ENCODE measurements around the gene PIGS. TPM values are rescaled to one million over a fixed set of nuclear protein-coding genes. Genes with fewer than 3 reads are reported as not detected.

Gene PIGS
- polyA plus RNA-seq, 1 of the 3 experiments (the other 2 are of a cell fraction), result 78.5 TPM

DNA sequence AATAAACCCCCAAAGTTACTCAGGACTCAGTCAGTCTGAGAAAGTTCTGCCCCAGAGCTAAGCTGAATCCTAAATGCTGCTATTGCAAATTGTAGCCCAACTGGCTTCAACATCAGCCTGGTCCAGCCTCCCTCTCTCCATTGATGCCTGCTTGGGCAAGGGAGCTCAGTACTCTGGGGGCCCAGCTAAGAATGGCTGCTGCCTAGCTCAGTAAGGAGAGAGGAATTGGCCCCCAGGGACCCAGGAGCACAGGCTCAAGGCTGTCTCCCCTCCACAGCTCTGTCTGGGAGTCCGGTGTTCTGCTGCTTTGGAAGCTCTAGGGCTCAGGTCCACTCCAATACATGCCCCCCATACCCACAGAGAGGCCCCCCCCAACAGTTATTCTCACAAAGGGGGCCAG is 20.5 kb downstream of the PIGS start:
- no peak for DNase-seq
- no peak overlapping the region for H3K27ac ChIP-seq (ENCODE audit: low read depth in 2 of 2, low read length in 1 of 2)
- TF ChIP-seq GATA2 (CRISPR knock-in tag; IDR thresholded peaks at IDR 0.05) (no peak), TAF1 (IDR thresholded peaks at IDR 0.05; ENCODE audit: borderline replicate concordance, low read depth, low read length) (no peak), NRF1 (IDR thresholded peaks at IDR 0.05; ENCODE audit: low read depth, low read length) (no peak)
- TF ChIP-seq, protein P1, sequence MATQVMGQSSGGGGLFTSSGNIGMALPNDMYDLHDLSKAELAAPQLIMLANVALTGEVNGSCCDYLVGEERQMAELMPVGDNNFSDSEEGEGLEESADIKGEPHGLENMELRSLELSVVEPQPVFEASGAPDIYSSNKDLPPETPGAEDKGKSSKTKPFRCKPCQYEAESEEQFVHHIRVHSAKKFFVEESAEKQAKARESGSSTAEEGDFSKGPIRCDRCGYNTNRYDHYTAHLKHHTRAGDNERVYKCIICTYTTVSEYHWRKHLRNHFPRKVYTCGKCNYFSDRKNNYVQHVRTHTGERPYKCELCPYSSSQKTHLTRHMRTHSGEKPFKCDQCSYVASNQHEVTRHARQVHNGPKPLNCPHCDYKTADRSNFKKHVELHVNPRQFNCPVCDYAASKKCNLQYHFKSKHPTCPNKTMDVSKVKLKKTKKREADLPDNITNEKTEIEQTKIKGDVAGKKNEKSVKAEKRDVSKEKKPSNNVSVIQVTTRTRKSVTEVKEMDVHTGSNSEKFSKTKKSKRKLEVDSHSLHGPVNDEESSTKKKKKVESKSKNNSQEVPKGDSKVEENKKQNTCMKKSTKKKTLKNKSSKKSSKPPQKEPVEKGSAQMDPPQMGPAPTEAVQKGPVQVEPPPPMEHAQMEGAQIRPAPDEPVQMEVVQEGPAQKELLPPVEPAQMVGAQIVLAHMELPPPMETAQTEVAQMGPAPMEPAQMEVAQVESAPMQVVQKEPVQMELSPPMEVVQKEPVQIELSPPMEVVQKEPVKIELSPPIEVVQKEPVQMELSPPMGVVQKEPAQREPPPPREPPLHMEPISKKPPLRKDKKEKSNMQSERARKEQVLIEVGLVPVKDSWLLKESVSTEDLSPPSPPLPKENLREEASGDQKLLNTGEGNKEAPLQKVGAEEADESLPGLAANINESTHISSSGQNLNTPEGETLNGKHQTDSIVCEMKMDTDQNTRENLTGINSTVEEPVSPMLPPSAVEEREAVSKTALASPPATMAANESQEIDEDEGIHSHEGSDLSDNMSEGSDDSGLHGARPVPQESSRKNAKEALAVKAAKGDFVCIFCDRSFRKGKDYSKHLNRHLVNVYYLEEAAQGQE (IDR thresholded peaks at IDR 0.05; ENCODE audit: low read depth, low read length), result no peak
- peaks cover 8 to 26% of the 10 kb centered on the region in 2 experiments for H3K36me3 ChIP-seq (replicated peaks in 1 of 2; ENCODE audit: control insufficient read depth in 1 of 2, insufficient read depth in 2 of 2, low read length in 1 of 2)
- H3K9me3 ChIP-seq, result no peaks in the 10 kb centered on the region
- peak overlapping the region; percentile 89 for H3K4me2 ChIP-seq
- WGBS (ENCODE audit: low lambda C conversion rate), result no CpG with 5 or more reads among the region's 1 CpG
- no peak overlapping the region for H3K9ac ChIP-seq
- H3K4me3 ChIP-seq (ENCODE audit: low read depth in 2 of 2, low read length in 1 of 2), result no peak overlapping the region
- no peaks in the 10 kb centered on the region for H3K27me3 ChIP-seq (ENCODE audit: insufficient read depth)
- peaks cover 16% of the 10 kb centered on the region for H3K79me2 ChIP-seq (ENCODE audit: insufficient read depth)
- POLR2A ChIA-PET, result no interaction called here
- peaks cover 5% of the 10 kb centered on the region for H3F3A ChIP-seq (replicated peaks; ENCODE audit: insufficient read depth)
- H3K9me2 ChIP-seq, result no peaks in the 10 kb centered on the region
- CTCF ChIA-PET, result interaction anchor here (0.9 to 7.0 kb wide), 6 partner anchors 10 to 61 kb away, joined by 3 to 87 read pairs (median 10); partner anchors contain the start of gene RSKR
- H2AFZ ChIP-seq (ENCODE audit: low read depth), result no peak overlapping the region
- H4K20me1 ChIP-seq (ENCODE audit: insufficient read depth), result peaks cover 15% of the 10 kb centered on the region
- peaks cover 3 to 33% of the 10 kb centered on the region in 2 experiments; a peak in 2 of 4 replicates for H3K4me1 ChIP-seq (ENCODE audit: control insufficient read depth in 1 of 2, insufficient read depth in 2 of 2, low read depth in 1 of 2, low read length in 1 of 2)

DNA sequence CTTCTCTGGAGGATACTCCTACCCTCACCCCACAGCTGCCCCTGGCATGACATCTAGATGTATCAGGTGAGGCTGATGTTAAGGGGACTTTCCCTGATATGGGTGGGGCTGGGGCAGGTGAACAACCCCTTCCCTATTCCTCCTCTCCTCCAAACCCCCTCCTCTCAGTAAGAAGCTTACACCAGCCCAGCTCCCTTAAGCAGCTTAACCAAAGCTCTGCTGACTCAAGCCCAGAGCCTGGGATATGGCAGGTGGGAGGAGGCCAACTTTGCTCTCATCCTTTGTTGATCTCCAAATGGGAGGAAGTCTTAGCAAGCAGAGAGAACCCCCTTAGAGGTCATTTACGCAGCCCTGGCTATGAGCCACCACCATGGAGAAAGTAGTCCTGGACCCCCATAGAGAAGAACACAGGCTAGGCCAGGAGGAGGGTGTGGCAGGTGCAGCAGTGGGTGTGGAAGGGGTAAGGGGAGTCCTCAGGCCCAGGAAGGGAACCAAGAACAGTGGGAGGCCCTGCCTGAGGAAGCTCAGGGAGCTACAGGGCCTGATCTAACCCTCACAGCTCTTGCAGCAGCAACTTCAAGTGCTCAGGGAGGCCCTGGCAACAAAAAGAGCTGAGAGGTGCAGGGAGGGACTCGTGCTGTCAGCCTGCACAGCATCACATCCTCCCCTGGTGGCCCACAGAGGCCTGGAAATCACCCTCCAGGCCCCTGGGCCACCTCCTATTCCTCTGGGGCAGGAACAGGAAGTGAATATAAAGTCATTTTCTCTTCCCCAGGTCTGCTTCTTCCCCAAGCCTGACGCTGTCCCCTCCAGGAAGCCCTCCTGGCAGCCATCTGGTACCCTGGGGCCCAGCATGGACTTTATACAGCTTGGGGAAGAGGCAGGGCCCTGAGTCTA is 21.8 kb downstream of the PIGS start:
- Histone ChIP-seq H4K20me1 (ENCODE audit: insufficient read depth) (peaks cover 15% of the 10 kb centered on the region), H3K4me2 (0 out of 2 replicates have a peak overlapping the region, but pooled peaks have one; percentile 7), H3K4me1 (ENCODE audit: control insufficient read depth in 1 of 2, insufficient read depth in 2 of 2, low read depth in 1 of 2, low read length in 1 of 2) (peaks cover 3 to 33% of the 10 kb centered on the region in 2 experiments; a peak in 2 of 4 replicates), H3K4me3 (ENCODE audit: low read depth in 2 of 2, low read length in 1 of 2) (no peak overlapping the region), H3K9ac (no peak overlapping the region), H3F3A (replicated peaks; ENCODE audit: insufficient read depth) (peaks cover 5% of the 10 kb centered on the region), H3K79me2 (ENCODE audit: insufficient read depth) (peaks cover 16% of the 10 kb centered on the region), H3K36me3 (replicated peaks in 1 of 2; ENCODE audit: control insufficient read depth in 1 of 2, insufficient read depth in 2 of 2, low read length in 1 of 2) (peaks cover 0 to 23% of the 10 kb centered on the region in 2 experiments), H3K27ac (ENCODE audit: low read depth in 2 of 2, low read length in 1 of 2) (no peak overlapping the region), H2AFZ (ENCODE audit: low read depth) (no peak overlapping the region), H3K27me3 (ENCODE audit: insufficient read depth) (no peaks in the 10 kb centered on the region), H3K9me3 (no peaks in the 10 kb centered on the region), H3K9me2 (no peaks in the 10 kb centered on the region)
- CTCF ChIA-PET, result interaction anchor here (0.9 to 7.0 kb wide), 18 partner anchors 9 to 68 kb away, joined by 3 to 87 read pairs (median 12); partner anchors contain the start of genes PIGS and RSKR
- POLR2A ChIA-PET, result no interaction called here
- WGBS (ENCODE audit: low lambda C conversion rate), result 92% methylated on average over 2 of the region's 3 CpGs
- no peak for DNase-seq
- TF ChIP-seq FOXJ3 (CRISPR knock-in tag; IDR thresholded peaks at IDR 0.05) (no peak), RAD21 (IDR thresholded peaks at IDR 0.05; ENCODE audit: low read length) (no peak), NFIC (IDR thresholded peaks at IDR 0.05; ENCODE audit: borderline replicate concordance) (no peak), FOXM1 (IDR thresholded peaks at IDR 0.05; ENCODE audit: low read depth) (no peak), TCF12 (IDR thresholded peaks at IDR 0.05) (no peak), NRF1 (IDR thresholded peaks at IDR 0.05; ENCODE audit: low read depth, low read length) (no peak), MEF2A (IDR thresholded peaks at IDR 0.05; ENCODE audit: borderline replicate concordance, low read depth) (no peak), EP300 (IDR thresholded peaks at IDR 0.05; ENCODE audit: borderline replicate concordance in 1 of 2, low read depth in 1 of 2, low read length in 1 of 2) (no peak), TEAD4 (IDR thresholded peaks at IDR 0.05; ENCODE audit: borderline replicate concordance, insufficient read depth) (no peak)

Measured in SK-N-SH (cell line).